Neural progenitor cell (in vitro differentiated cells): Measurements from ENCODE around the gene MCCC1.

ENCODE experiments used
- CTCF ChIP-seq: fragments of 200-600 bp; sonication (generic); IDR thresholded peaks from 2 replicates; pipeline ENCODE4 v1.5.1; 2017; ENCODE audit warnings: antibody characterized with exemption, mild to moderate bottlenecking
- EZH2 ChIP-seq: fragments of 200-600 bp; sonication (generic); IDR thresholded peaks from 2 replicates; pipeline ENCODE4 v1.6.1; 2017; ENCODE audit warnings: antibody characterized with exemption, mild to moderate bottlenecking, moderate library complexity
- EZH2phosphoT487 ChIP-seq: fragments of 200-600 bp; sonication (generic); IDR thresholded peaks from 2 replicates; pipeline ENCODE4 v1.6.1; 2017; ENCODE audit warnings: antibody characterized with exemption

- TF ChIP-seq CTCF (no peak), EZH2phosphoT487 (no peak), EZH2 (no peak)
Observed at GRCh38 chr3:183114384-183115178, 15.3 kb upstream of the MCCC1 start.
